GM12892 (cell line): ENCODE results near the gene CHPF2.

ENCODE experiments used
- DNase-seq: peaks from one replicate; pipeline ENCODE4 v3.0.0; 2011; ENCODE audit not compliant: insufficient read length
- FAIRE-seq: peaks from 2 replicates; lab custom pipeline; 2011; peaks lifted over from hg19 to GRCh38; lab: Jason Lieb, UNC
- POLR2A ChIP-seq: IDR thresholded peaks from 2 replicates; pipeline ENCODE4 v1.6.1; 2011; ENCODE audit warnings: low read depth, low read length, control low read depth
- POLR2AphosphoS5 ChIP-seq: IDR thresholded peaks from 2 replicates; pipeline ENCODE4 v1.6.1; 2011; ENCODE audit warnings: low read depth, low read length, control low read depth
- TAF1 ChIP-seq: IDR thresholded peaks from 2 replicates; pipeline ENCODE4 v1.6.1; 2011; ENCODE audit warnings: low read depth, mild to moderate bottlenecking, control low read depth, low read length, borderline replicate concordance

CHPF2 gene

DNA sequence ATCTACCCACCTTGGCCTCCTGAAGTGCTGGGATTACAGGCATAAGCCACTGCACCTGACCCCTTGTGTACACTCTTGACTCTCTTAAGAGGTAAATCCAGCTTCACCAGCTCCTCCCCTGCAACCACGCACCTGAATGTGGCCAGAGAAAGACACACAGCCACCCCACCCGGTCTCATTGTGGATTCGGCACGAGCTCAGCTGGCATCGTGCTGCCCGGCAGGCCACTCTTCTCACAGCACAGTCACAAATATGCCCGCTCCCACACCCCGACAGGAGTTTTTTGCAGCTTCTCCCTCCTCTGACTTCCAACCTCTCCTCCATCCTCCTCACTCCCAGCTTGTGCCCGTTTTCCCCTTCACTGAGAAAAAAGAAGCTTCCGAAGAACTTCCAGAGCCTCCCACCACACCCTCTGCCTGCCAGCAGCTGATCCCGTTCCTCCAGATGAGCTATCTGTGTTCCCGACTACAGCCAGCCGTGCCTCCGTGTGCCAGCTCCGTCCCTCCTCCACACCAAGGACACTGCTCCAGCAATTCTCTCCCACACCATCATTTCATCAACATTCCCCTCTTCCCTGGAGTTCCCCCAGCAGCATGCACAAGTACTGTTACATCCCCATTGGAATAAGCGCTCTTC is 24.2 kb downstream of the CHPF2 start:
- FAIRE-seq: no peak
- TF ChIP-seq POLR2AphosphoS5: no peak
- no peak for TF ChIP-seq POLR2A
- TF ChIP-seq TAF1: no peak
- DNase-seq: no peak

DNA sequence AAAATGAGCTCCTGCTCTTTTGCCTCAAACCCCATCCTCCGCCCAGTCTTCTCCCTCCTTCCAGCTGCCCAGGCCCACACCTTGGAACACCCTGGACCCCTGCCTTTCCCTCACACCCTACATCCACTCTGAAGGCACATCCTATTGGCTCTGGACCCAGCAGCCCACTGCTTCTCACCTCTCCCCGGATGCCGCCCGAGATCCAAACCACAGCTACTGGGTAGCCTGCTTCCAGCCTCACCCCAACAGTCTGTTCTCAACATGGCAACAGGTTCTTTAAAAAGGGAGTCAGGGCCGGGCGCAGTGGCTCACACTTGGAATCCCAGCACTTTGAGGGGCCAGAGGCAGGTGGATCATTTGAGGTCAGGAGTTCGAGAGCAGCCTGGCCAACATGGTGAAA is 25.7 kb downstream of the CHPF2 start:
- FAIRE-seq (no peak), DNase-seq (no peak)
- TF ChIP-seq TAF1: no peak
- TF ChIP-seq POLR2AphosphoS5: no peak
- TF ChIP-seq POLR2A: no peak

DNA sequence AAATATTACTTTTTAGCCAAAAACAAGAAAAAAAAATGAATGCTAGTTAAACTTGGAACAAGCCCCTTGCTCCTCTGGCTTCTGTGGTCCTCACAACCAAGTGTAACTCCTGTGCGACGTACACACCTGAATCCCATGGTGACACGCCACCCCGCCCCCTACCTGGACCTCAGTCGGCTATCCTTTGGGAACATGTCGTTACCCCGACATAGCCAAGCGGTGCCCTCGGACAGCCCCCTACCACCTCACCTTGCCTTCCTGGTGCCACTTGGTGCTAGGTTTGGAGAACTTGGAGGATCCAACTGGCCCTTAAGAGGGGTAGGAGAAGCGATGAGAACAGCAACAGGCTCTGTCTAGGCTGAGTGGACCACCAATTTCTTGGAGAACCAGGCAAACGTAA is 28.2 kb downstream of the CHPF2 start:
- FAIRE-seq (no peak), DNase-seq (no peak)
- TF ChIP-seq POLR2AphosphoS5 (no peak), POLR2A (no peak), TAF1 (no peak)

DNA sequence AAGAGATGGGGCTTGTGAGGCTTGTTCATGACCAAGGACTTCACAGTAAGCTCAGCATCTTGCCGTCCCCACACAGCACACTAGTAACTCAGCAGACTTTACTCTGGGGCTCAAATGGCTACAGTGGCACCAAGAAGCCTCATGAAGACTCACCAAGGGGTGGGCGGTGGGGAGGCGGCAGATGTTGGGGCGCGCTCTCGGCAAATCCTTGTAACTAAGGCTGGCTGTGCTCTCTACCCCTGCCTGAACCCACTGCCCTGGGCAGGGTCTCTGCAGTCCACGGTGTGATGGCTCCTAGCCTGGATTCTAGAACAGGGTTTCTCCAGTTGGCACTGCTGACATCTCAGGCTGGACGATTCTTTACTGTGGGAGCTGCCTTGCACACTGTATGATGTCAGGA is 28.6 kb downstream of the CHPF2 start:
- TF ChIP-seq POLR2AphosphoS5: no peak
- no peak for TF ChIP-seq TAF1
- TF ChIP-seq POLR2A: no peak
- DNase-seq: no peak

DNA sequence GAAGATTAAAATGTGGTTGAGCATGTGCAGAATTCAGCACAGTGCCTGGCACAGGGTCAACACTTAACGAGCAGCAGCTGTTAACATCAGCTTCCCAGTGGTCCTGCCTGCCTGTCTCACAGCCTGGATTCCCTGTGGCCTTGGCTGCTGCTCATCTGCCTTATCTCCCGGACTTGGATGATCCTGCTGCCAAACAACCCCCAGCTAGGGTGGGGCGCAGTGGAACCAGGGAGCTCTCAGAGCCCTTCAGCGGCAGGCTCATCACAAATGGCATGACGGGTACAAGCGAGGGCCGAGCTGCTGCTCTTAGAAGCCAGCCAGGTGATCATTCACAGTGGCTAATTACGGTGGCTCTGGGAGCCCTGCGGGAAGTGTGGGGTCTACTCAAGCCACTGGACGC is 29.2 kb downstream of the CHPF2 start:
- FAIRE-seq (no peak), DNase-seq (no peak)
- TF ChIP-seq POLR2A: no peak
- no peak for TF ChIP-seq TAF1

More for the DNA sequence above, 28.6 kb downstream of the CHPF2 start:
- no peak for FAIRE-seq

DNA sequence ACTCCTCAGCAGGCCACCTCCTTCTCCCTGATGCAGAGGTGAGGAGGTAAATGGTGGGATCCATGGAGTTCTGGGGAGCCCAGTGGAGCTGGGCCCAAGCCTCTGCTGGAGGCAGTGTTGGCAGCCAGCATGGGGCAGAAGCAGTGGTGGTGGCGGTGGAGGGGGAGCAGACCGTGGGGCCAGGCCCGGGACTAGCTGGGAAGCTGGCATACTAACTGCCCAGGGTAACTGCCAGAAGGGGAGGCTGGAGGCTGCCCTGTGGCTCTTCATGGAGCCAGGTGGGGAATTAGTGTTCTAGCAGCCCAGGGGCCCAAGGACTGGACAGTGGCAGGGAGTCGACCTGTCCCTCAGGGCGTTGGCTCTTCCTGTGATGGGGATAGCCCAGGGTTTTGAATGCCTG is 32.3 kb downstream of the CHPF2 start:
- TF ChIP-seq POLR2A (no peak), POLR2AphosphoS5 (no peak), TAF1 (no peak)
- no peak for FAIRE-seq
- no peak for DNase-seq

DNA sequence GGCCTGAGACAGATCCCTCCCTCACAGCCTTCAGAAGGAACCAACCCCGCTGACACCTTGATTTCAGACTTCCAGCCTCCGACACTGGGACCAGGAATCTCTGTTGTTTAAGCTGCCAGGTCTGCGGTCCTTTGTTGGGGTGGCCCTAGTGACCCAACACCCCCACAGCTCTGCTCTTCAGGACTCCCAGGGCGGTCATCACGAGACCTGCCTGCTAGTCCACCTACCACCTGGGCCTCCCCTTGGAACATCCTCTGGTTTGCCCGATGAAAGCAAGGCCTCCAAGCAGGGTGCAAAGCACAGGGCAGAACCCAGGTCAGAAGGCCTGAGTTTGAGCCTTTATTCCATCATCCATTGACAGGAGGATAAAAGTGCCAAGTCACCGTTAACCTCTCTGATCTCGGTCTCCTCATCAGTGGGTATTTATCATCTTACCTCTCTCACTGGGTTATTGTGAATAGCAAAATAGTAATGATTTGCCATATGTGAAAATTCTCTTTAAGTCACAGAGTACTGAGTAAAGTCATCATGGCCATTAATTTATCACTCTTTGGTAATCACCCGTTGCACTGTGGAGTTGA is 33.2 kb downstream of the CHPF2 start:
- no peak for FAIRE-seq

DNA sequence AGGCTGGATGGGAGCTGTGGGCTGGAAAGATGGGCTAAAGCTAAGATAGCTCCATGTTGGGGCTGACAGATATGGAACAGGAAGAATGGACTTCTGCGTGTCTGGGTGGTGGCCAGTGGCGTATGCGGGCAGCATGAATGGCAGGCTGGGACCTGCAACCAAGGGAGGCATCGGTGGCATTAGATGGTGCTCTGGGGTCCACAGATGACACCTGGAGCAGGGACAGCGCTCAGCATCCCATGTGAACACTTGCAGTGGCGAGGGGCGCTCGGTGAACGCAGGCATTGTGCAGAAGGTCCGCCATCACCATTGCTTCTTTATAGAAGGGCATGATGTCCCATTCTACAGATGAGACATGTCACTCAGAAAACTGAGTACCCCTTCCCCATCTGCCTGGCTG is 37.2 kb downstream of the CHPF2 start:
- TF ChIP-seq POLR2AphosphoS5 (no peak), TAF1 (no peak), POLR2A (no peak)
- FAIRE-seq (no peak), DNase-seq (no peak)

More for the DNA sequence above, 33.2 kb downstream of the CHPF2 start:
- TF ChIP-seq POLR2A: no peak
- no peak for TF ChIP-seq POLR2AphosphoS5
- TF ChIP-seq TAF1: no peak
- no peak for DNase-seq

DNA sequence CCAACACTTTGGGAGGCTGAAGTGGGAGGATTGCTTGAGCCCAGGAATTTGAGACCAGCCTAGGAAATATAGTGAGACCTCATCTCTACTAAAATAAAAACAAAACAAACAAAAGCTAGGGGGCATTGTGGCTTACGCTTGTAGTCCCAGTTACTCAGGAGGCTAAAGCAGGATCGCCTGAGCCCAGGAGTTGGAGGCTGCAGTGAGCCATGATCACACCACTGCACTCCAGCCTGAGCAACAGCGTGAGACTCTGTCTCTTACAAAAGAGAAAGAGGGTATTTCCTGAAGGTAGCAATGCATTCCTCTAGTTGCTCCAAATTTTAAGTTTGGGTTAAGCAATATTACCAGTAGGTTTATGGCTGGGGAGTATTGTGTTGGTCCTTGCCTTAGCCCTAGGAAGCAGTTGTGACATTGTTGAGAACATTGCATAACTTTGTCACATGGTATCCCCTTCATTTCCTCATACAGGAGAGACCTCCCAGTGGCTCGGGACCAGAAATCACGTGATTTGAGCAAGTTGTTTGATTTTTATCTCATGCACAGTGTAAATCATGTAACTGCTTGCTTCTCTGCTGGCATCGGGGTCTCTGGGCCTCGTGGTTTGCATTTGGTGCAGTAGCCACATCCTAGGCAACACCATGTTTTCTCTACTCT is 39.5 kb downstream of the CHPF2 start:
- DNase-seq: no peak
- no peak for FAIRE-seq
- TF ChIP-seq POLR2AphosphoS5 (no peak), POLR2A (no peak), TAF1 (no peak)

DNA sequence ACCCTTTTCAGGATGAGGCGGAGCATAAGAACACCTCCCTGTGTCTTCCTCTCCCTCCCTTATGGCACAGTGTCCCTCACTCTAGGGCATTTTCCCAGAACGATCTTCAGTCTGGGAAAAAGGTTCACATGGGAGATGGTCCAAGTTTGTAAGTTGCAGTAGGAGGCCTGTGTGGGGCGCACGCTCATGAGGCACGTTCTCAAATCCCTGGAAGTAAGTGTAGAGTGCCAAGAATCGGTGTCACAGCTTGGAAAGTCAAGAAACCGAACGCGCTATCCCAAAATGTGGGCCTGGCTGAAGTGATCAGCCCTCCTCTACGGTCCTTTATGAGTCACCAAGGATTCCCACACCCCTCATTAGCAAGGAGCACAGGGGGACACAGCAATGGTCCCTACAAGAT is 40.1 kb downstream of the CHPF2 start:
- TF ChIP-seq POLR2AphosphoS5: no peak
- FAIRE-seq (no peak), DNase-seq (no peak)

DNA sequence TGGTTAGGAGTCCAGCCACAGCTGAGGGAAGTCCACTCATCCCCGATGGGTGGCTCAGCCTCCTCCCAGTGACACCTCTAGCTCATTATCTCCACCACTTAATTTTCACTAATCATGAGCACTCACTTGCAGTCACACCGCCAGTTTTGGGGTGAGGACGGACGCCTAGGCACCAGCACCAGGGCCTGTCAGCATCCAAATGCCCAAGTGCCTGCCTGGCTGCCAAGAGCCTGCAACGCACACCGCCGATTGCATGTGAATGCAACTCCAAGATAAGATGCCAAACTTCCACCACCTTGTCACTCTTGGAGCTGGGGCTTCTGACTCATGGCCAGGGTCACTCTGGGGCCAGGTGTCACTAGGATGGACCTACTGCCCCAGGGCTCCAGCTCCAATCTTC is 40.6 kb downstream of the CHPF2 start:
- no peak for DNase-seq
- TF ChIP-seq TAF1: no peak
- TF ChIP-seq POLR2AphosphoS5: no peak
- TF ChIP-seq POLR2A: no peak
- no peak for FAIRE-seq
